Measurements from ENCODE around the gene MCC.
A peak's percentile ranks its signal among the peaks of the same experiment; 100 is the strongest.

MCC gene

GRCh38 chr5:113490317-113490716 lies 2.1 kb upstream of the MCC start:
- Histone ChIP-seq H3K27me3 (replicated peaks; ENCODE audit: control insufficient read depth, insufficient read depth, low read length) (no peaks in the 10 kb centered on the region; the same call in 1 of the 2 replicates), H3K4me3 (replicated peaks; ENCODE audit: low read depth, low read length) (no peak overlapping the region), H3K36me3 (ENCODE audit: control insufficient read depth, insufficient read depth, low read length) (no peaks in the 10 kb centered on the region)
- no peak for TF ChIP-seq CTCF (IDR thresholded peaks at IDR 0.05; ENCODE audit: insufficient read depth, low read length, poor library complexity, severe bottlenecking)
- DNase-seq (ENCODE audit: extremely low read depth, insufficient read length) = no peak

- DNase-seq (ENCODE audit: extremely low read depth, insufficient read length) = no peak
- TF ChIP-seq CTCF (IDR thresholded peaks at IDR 0.05; ENCODE audit: insufficient read depth, low read length, poor library complexity, severe bottlenecking) = no peak
- Histone ChIP-seq H3K27me3 (replicated peaks; ENCODE audit: control insufficient read depth, insufficient read depth, low read length) (no peaks in the 10 kb centered on the region; the same call in 1 of the 2 replicates), H3K4me3 (replicated peaks; ENCODE audit: low read depth, low read length) (no peak overlapping the region), H3K36me3 (ENCODE audit: control insufficient read depth, insufficient read depth, low read length) (no peaks in the 10 kb centered on the region)
These were observed 1.0 kb upstream of the MCC start for GRCh38 chr5:113489299-113489698.

- DNase-seq (ENCODE audit: extremely low read depth, insufficient read length) = no peak
- Histone ChIP-seq H3K36me3 (ENCODE audit: control insufficient read depth, insufficient read depth, low read length) (no peaks in the 10 kb centered on the region), H3K4me3 (replicated peaks; ENCODE audit: low read depth, low read length) (peak overlapping the region; percentile 52), H3K27me3 (replicated peaks; ENCODE audit: control insufficient read depth, insufficient read depth, low read length) (no peaks in the 10 kb centered on the region; the same call in 1 of the 2 replicates)
- TF ChIP-seq CTCF (IDR thresholded peaks at IDR 0.05; ENCODE audit: insufficient read depth, low read length, poor library complexity, severe bottlenecking) = no peak
These were observed 462 bp upstream of the MCC start for GRCh38 chr5:113488645-113489184.

- peak; percentile 7 for DNase-seq (ENCODE audit: extremely low read depth, insufficient read length)
- no peaks in the 10 kb centered on the region for H3K36me3 ChIP-seq (ENCODE audit: control insufficient read depth, insufficient read depth, low read length)
- TF ChIP-seq CTCF (IDR thresholded peaks at IDR 0.05; ENCODE audit: insufficient read depth, low read length, poor library complexity, severe bottlenecking) = no peak
- H3K4me3 ChIP-seq (replicated peaks; ENCODE audit: low read depth, low read length) = no peak overlapping the region
- H3K27me3 ChIP-seq (replicated peaks; ENCODE audit: control insufficient read depth, insufficient read depth, low read length) = no peaks in the 10 kb centered on the region; the same call in 1 of the 2 replicates
These were observed 855 bp downstream of the MCC start for GRCh38 chr5:113487416-113487780.

GRCh38 chr5:113480243-113480642 lies 8.0 kb downstream of the MCC start:
- no peak for DNase-seq (ENCODE audit: extremely low read depth, insufficient read length)
- no peaks in the 10 kb centered on the region for H3K36me3 ChIP-seq (ENCODE audit: control insufficient read depth, insufficient read depth, low read length)
- TF ChIP-seq CTCF (IDR thresholded peaks at IDR 0.05; ENCODE audit: insufficient read depth, low read length, poor library complexity, severe bottlenecking) = no peak

GRCh38 chr5:113478691-113479090 lies 9.6 kb downstream of the MCC start:
- no peaks in the 10 kb centered on the region for H3K27me3 ChIP-seq (replicated peaks; ENCODE audit: control insufficient read depth, insufficient read depth, low read length)

More at GRCh38 chr5:113480243-113480642, 8.0 kb downstream of the MCC start:
- H3K27me3 ChIP-seq (replicated peaks; ENCODE audit: control insufficient read depth, insufficient read depth, low read length) = no peaks in the 10 kb centered on the region
- H3K4me3 ChIP-seq (replicated peaks; ENCODE audit: low read depth, low read length) = no peak overlapping the region

More at GRCh38 chr5:113478691-113479090, 9.6 kb downstream of the MCC start:
- Histone ChIP-seq H3K36me3 (ENCODE audit: control insufficient read depth, insufficient read depth, low read length) (no peaks in the 10 kb centered on the region), H3K4me3 (replicated peaks; ENCODE audit: low read depth, low read length) (no peak overlapping the region)
- TF ChIP-seq CTCF (IDR thresholded peaks at IDR 0.05; ENCODE audit: insufficient read depth, low read length, poor library complexity, severe bottlenecking) = no peak
- DNase-seq (ENCODE audit: extremely low read depth, insufficient read length) = no peak

All from GM06990 (cell line).